Measurements from ENCODE around the gene TMEM151B. TPM values are rescaled to one million over a fixed set of nuclear protein-coding genes. Genes with fewer than 3 reads are reported as not detected.

TMEM151B gene
- total RNA-seq, 2 donors from 2014 or later: 0.09 to 1.1 TPM

DNA sequence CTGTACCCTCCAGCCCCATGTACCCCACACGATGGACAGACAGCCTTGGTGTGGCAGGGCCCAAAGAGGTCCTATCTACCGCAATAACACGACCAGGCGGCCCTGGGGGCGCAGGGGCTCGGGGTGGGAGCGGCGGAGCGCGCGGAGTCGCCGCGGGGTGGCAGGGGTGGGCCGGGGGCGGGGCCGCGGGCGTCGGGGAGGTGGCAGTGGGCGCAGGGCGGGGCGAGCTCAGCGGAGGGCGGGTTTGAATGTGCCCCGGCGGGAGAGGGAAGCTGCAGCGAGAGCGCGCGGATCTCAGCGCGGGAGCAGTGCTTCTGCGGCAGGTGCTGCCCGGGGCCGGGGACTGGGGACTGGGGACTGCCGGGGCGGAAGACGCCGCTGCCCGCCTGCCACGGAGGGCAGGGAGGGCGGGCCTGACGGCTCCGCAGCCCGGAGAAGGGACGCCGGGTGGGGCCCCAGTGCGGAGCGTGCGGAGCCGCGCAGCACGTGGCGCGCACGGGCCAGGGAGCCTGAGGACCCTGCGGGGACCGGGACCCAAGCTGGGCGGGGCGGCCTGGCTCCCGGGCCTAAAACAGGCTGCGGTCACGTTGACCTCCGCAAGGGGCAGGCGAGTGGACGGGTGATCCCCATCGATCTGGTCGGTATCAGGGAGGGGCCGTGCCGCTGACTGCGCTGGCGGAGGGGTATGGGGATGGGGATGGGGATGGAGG, 46.8 kb upstream of the TMEM151B start, which contains the start of gene SLC29A1:
SLC29A1 (plus strand) TSS at position 277 of the 710 bp plus-strand sequence. CDS start 3,719 bp downstream, outside the sequence.
- no peaks in the 10 kb centered on the region for H3K9me3 ChIP-seq
- H3K4me1 ChIP-seq (replicated peaks): peaks cover 12% of the 10 kb centered on the region
- DNase-seq (ENCODE audit: low spot score): peak; percentile 81
- TF ChIP-seq POLR2AphosphoS5 (IDR thresholded peaks at IDR 0.05) (peak; percentile 46), POLR2A (IDR thresholded peaks at IDR 0.05) (peak; percentile 66)
- TF ChIP-seq, protein P1, sequence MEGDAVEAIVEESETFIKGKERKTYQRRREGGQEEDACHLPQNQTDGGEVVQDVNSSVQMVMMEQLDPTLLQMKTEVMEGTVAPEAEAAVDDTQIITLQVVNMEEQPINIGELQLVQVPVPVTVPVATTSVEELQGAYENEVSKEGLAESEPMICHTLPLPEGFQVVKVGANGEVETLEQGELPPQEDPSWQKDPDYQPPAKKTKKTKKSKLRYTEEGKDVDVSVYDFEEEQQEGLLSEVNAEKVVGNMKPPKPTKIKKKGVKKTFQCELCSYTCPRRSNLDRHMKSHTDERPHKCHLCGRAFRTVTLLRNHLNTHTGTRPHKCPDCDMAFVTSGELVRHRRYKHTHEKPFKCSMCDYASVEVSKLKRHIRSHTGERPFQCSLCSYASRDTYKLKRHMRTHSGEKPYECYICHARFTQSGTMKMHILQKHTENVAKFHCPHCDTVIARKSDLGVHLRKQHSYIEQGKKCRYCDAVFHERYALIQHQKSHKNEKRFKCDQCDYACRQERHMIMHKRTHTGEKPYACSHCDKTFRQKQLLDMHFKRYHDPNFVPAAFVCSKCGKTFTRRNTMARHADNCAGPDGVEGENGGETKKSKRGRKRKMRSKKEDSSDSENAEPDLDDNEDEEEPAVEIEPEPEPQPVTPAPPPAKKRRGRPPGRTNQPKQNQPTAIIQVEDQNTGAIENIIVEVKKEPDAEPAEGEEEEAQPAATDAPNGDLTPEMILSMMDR (IDR thresholded peaks at IDR 0.05): peak in 1 of 4 experiments; percentile 13
- H3K4me3 ChIP-seq: peak within 1 kb of the TSS; percentile 54 to 55
- intact Hi-C loops (cut with DNase I): no loop called here
- H3K27ac ChIP-seq: peak within 1 kb of the TSS; percentile 78 to 89
- no peaks in the 10 kb centered on the region for H3K36me3 ChIP-seq
- no peaks in the 10 kb centered on the region for H3K27me3 ChIP-seq (replicated peaks; ENCODE audit: insufficient read depth)
- WGBS: under 1% methylated on average over 48 of the region's 73 CpGs

DNA sequence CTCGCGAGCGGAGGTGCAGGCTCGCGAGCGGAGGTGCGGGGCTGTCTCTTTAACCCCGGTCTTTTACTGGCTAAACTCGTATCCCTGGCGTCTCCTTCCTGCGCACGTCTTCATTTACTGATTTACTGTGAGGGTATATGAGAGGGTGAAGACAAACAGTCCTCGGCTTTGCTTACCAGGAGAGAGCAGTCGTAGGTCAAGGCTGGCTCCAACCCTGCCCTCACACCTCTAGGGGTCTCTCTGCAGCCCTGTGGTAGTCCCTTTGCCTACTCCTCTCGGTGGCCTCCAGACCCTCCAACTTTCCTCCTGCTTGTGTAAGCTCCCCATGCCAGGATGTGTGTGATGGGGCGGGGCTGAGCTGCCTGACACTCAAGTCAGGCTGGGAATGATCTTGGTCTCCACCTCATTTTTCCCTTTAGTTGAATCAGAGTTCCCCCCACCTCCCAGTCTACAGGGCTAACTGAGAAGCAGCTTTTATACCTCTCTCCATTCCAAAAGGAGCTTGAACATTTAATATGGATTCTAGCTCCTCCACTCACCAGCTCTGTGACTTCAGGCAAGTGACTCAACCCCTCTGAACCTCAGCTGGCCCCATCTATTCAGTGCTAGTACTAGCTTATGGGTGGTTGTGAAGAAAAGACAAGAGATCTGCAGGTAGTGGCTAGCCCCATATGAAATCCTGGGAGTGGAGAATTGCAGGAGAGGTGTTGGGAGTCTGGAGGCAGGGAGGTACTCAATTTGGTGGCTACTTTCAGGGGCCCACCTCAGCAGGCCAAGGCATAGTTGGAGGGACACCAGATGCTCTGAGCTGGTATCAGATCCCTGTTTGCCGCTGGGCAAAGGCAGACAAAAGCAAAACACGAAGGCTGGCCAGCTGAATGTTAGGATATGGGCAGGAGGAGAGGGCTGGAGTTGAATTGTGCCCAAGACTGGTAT, 46.0 kb upstream of the TMEM151B start:
- DNase-seq (ENCODE audit: low spot score): no peak
- 8% methylated on average over 18 of the region's 18 CpGs for WGBS
- TF ChIP-seq POLR2AphosphoS5 (IDR thresholded peaks at IDR 0.05): no peak
- H3K36me3 ChIP-seq: no peaks in the 10 kb centered on the region
- no peaks in the 10 kb centered on the region for H3K27me3 ChIP-seq (replicated peaks; ENCODE audit: insufficient read depth)
- H3K9me3 ChIP-seq: no peaks in the 10 kb centered on the region
- peak overlapping the region; percentile 78 to 89 for H3K27ac ChIP-seq
- peak overlapping the region; percentile 54 to 55 for H3K4me3 ChIP-seq
- intact Hi-C loops (cut with DNase I): no loop called here
- H3K4me1 ChIP-seq (replicated peaks): peaks cover 12% of the 10 kb centered on the region

DNA sequence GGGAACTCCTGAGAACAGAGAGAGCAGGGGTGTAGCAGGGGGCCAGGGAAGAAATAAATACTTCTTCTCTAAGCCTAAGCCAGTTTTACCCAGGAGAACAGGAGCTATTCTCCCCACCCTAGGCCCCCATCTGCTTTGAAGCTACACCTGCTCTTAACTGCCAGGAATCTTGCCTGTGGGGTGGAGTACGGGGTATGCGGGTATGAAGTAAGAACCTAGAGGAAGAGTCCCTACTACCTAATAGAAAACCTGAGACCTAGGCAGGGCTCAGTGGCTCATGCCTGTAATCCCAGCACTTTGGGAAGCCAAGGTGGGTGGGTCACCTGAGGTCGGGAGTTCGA, 45.3 kb upstream of the TMEM151B start:
- 88% methylated on average over 4 of the region's 4 CpGs for WGBS
- Histone ChIP-seq H3K9me3 (no peaks in the 10 kb centered on the region), H3K36me3 (no peaks in the 10 kb centered on the region), H3K4me1 (replicated peaks) (peaks cover 12% of the 10 kb centered on the region), H3K27me3 (replicated peaks; ENCODE audit: insufficient read depth) (no peaks in the 10 kb centered on the region), H3K27ac (no peak overlapping the region), H3K4me3 (no peak overlapping the region)
- no peak for TF ChIP-seq POLR2A (IDR thresholded peaks at IDR 0.05)
- no peak for TF ChIP-seq POLR2AphosphoS5 (IDR thresholded peaks at IDR 0.05)
- TF ChIP-seq, protein P1 (IDR thresholded peaks at IDR 0.05): no peak
- intact Hi-C loops (cut with DNase I): no loop called here
- DNase-seq (ENCODE audit: low spot score): no peak

DNA sequence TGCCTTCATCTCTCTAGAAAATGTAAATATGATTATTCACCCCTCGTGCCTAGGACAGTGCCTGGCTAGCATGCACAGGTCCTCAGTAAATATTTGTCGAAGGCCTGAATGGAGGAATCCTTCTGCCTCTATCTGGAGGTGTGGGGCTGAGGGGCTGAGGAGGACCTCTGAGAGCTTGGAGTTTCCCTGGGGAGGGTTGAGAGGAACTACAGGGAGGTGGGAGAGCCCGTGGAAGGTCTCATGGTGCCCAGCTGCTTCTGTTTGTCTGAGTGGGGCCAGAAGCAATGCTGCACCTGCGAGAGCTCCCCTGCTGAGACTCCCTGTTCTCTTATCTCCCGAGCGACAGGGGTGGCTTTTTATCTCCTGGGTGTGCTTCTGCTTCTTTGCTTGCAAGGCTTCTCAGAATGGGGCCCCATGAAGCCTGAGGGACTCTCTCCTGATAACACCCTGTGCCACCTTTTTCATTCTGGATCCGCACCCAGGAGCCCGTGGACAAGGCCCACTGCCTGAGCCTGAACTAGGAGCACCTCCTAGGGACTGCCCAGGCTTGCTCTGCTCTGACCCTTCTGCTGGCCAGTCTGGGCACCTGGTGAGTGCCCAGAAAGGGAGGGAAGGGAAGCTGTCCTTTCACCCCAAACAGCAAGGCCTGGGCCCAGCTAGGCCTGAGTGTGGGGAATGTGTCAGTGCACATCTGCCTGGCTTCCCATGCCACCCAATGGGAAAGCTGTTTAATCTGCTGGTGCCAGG, 44.5 kb upstream of the TMEM151B start:
- DNase-seq (ENCODE audit: low spot score): no peak
- Histone ChIP-seq H3K4me1 (replicated peaks) (peaks cover 12% of the 10 kb centered on the region), H3K9me3 (no peaks in the 10 kb centered on the region), H3K27ac (peak overlapping the region in 1 of 2 donors; percentile 34), H3K4me3 (no peak overlapping the region), H3K27me3 (replicated peaks; ENCODE audit: insufficient read depth) (no peaks in the 10 kb centered on the region), H3K36me3 (no peaks in the 10 kb centered on the region)
- TF ChIP-seq POLR2AphosphoS5 (IDR thresholded peaks at IDR 0.05) (no peak), POLR2A (IDR thresholded peaks at IDR 0.05) (no peak)
- TF ChIP-seq, protein P1 (IDR thresholded peaks at IDR 0.05): no peak
- 86% methylated on average over 8 of the region's 8 CpGs for WGBS
- intact Hi-C loops (cut with DNase I): no loop called here
